A673 (cell line): Measurements from ENCODE around the gene PATJ. TPM values are rescaled to one million over a fixed set of nuclear protein-coding genes. Genes with fewer than 3 reads are reported as not detected.

ENCODE experiments used
- BruUV-seq: library from RNA; stranded (reverse); fragments of 400-500 nt; replicated peaks from 2 replicates; lab custom pipeline; 2021; lab: Mats Ljungman, UMichigan
- CTCF ChIA-PET: fragments of 300-600 bp; sonication (Branson Sonifier 250); formaldehyde crosslinking; loops from one replicate; lab custom pipeline; 2022; ENCODE audit warnings: antibody characterized with exemption; lab: Charles Lee
- POLR2A ChIA-PET: fragments of 300-600 bp; sonication (Branson Sonifier 250); formaldehyde crosslinking; loops from one replicate; lab custom pipeline; 2022; ENCODE audit warnings: antibody characterized with exemption; ENCODE audit not compliant: low non-redundant PET; lab: Charles Lee
- DNase-seq: peaks from one replicate; pipeline ENCODE4 v3.0.0-alpha.2; 2015; ENCODE audit warnings: low spot score
- H3K27ac ChIP-seq: fragments of 200-600 bp; sonication (generic); 2 replicates; pipeline ENCODE4 v1.5.1; 2016; ENCODE audit warnings: mixed run types, low read depth, mild to moderate bottlenecking, mixed read lengths, antibody characterized with exemption, low read length; ENCODE audit not compliant: poor library complexity, severe bottlenecking
- H3K27me3 ChIP-seq: fragments of 200-600 bp; sonication (generic); replicated peaks from 2 replicates; pipeline ENCODE4 v1.6.1; 2017; ENCODE audit warnings: mixed run types, low read depth, mild to moderate bottlenecking, mixed read lengths, antibody characterized with exemption, low read length; ENCODE audit not compliant: insufficient read depth, poor library complexity
- H3K36me3 ChIP-seq: fragments of 200-600 bp; sonication (generic); 2 replicates; pipeline ENCODE4 v1.6.1; 2016; ENCODE audit warnings: mixed run types, mild to moderate bottlenecking, mixed read lengths, antibody characterized with exemption, low read length; ENCODE audit not compliant: insufficient read depth, poor library complexity, severe bottlenecking
- H3K4me1 ChIP-seq: fragments of 200-600 bp; sonication (generic); 2 replicates; pipeline ENCODE4 v1.6.1; 2017; ENCODE audit warnings: mixed run types, mild to moderate bottlenecking, mixed read lengths, antibody characterized with exemption, low read length; ENCODE audit not compliant: insufficient read depth, poor library complexity, severe bottlenecking
- H3K4me3 ChIP-seq: fragments of 200-600 bp; sonication (generic); 2 replicates; pipeline ENCODE4 v1.5.1; 2016; ENCODE audit warnings: low read depth, mixed run types, mild to moderate bottlenecking, mixed read lengths, low read length; ENCODE audit not compliant: poor library complexity, severe bottlenecking
- H3K9me3 ChIP-seq: fragments of 200-600 bp; sonication (generic); 2 replicates; pipeline ENCODE4 v1.6.1; 2016; ENCODE audit warnings: mixed run types, low read depth, mild to moderate bottlenecking, mixed read lengths, antibody characterized with exemption, low read length; ENCODE audit not compliant: poor library complexity, severe bottlenecking
- CTCF ChIP-seq: fragments of 300-800, 200-600 bp; sonication (generic); conservative IDR thresholded peaks from 2 replicates; pipeline ENCODE4 v1.5.1; 2017; ENCODE audit warnings: low read depth, mild to moderate bottlenecking, antibody characterized with exemption, low read length, moderate library complexity, mixed read lengths
- EZH2 ChIP-seq: fragments of 200-600 bp; sonication (generic); IDR thresholded peaks from 2 replicates; pipeline ENCODE4 v1.6.1; 2017; ENCODE audit warnings: borderline replicate concordance, low read depth, mild to moderate bottlenecking, mixed read lengths, antibody characterized with exemption, low read length; ENCODE audit not compliant: poor library complexity, severe bottlenecking
- intact Hi-C: fragments of 100-400 bp; cut with micrococcal nuclease; formaldehyde crosslinking; loops from one replicate; pipeline ENCODE4 v1.10.0; 2022; ENCODE audit not compliant: unreplicated experiment
- total RNA-seq: library from RNA; stranded (reverse); gene quantifications from 2 replicates; pipeline ENCODE4 v1.2.3, GENCODE V29; 2021

The PATJ gene
- total RNA-seq, 1 experiment from 2014 or later, result 6.6 TPM

GRCh38 chr1:61935516-61935915 lies 193.2 kb downstream of the PATJ start:
- no peak for DNase-seq
- no TSS peak for BruUV-seq
- intact Hi-C loops, result no loop called here
- Histone ChIP-seq H3K36me3 (no peaks in the 10 kb centered on the region), H3K4me1 (no peaks in the 10 kb centered on the region), H3K27ac (no peak overlapping the region), H3K9me3 (no peaks in the 10 kb centered on the region), H3K4me3 (no peak overlapping the region), H3K27me3 (no peaks in the 10 kb centered on the region)
- ChIA-PET POLR2A (no interaction called here), CTCF (interaction anchor here (0.7 kb wide), 1 partner anchor 113 kb away, joined by 3 read pairs; no protein-coding TSS in a partner anchor)
- TF ChIP-seq EZH2, result no peak
- no peak for TF ChIP-seq CTCF

GRCh38 chr1:61936839-61937238 lies 194.6 kb downstream of the PATJ start:
- Histone ChIP-seq H3K4me1 (no peaks in the 10 kb centered on the region), H3K36me3 (no peaks in the 10 kb centered on the region), H3K27me3 (no peaks in the 10 kb centered on the region), H3K27ac (no peak overlapping the region), H3K9me3 (no peaks in the 10 kb centered on the region), H3K4me3 (no peak overlapping the region)
- DNase-seq, result no peak
- TF ChIP-seq EZH2 (no peak), CTCF (no peak)
- no TSS peak for BruUV-seq
- ChIA-PET CTCF (no interaction called here), POLR2A (no interaction called here)
- intact Hi-C loops, result no loop called here

- DNase-seq, result no peak
- H3K4me1 ChIP-seq, result no peaks in the 10 kb centered on the region
- BruUV-seq, result no TSS peak
- POLR2A ChIA-PET, result no interaction called here
- no peaks in the 10 kb centered on the region for H3K27me3 ChIP-seq
- intact Hi-C loops, result no loop called here
- no peaks in the 10 kb centered on the region for H3K9me3 ChIP-seq
- no peak overlapping the region for H3K27ac ChIP-seq
- TF ChIP-seq EZH2 (no peak), CTCF (no peak)
- CTCF ChIA-PET, result no interaction called here
- no peak overlapping the region for H3K4me3 ChIP-seq
- no peaks in the 10 kb centered on the region for H3K36me3 ChIP-seq
Measured at GRCh38 chr1:61941794-61942193, 199.5 kb downstream of the PATJ start.
